Glutamatergic neuron (in vitro differentiated cells): ENCODE measurements around the gene ASB3. TPM values are rescaled to one million over a fixed set of nuclear protein-coding genes. Genes with fewer than 3 reads are reported as not detected.

Experiments used
- DNase-seq: peaks from one replicate; pipeline ENCODE4 v3.0.0; 2022
- H3K27ac Mint-ChIP-seq: one replicate; pipeline ENCODE4 v1.8.0; 2020; ENCODE audit warnings: mild to moderate bottlenecking, mixed read lengths, inconsistent platforms; ENCODE audit not compliant: unreplicated experiment
- H3K27me3 Mint-ChIP-seq: one replicate; pipeline ENCODE4 v1.8.0; 2020; ENCODE audit warnings: mild to moderate bottlenecking, moderate library complexity, mixed read lengths, inconsistent platforms; ENCODE audit not compliant: unreplicated experiment
- H3K36me3 Mint-ChIP-seq: one replicate; pipeline ENCODE4 v1.8.0; 2020; ENCODE audit warnings: mild to moderate bottlenecking, mixed read lengths, inconsistent platforms; ENCODE audit not compliant: unreplicated experiment
- H3K4me1 Mint-ChIP-seq: one replicate; pipeline ENCODE4 v1.8.0; 2020; ENCODE audit warnings: mild to moderate bottlenecking, low read depth, mixed read lengths, inconsistent platforms; ENCODE audit not compliant: unreplicated experiment
- H3K4me3 Mint-ChIP-seq: one replicate; pipeline ENCODE4 v1.8.0; 2020; ENCODE audit warnings: mild to moderate bottlenecking, mixed read lengths, inconsistent platforms; ENCODE audit not compliant: unreplicated experiment
- H3K9me3 Mint-ChIP-seq: one replicate; pipeline ENCODE4 v1.8.0; 2020; ENCODE audit warnings: mild to moderate bottlenecking, moderate library complexity, mixed read lengths, inconsistent platforms; ENCODE audit not compliant: unreplicated experiment
- total RNA-seq: library from RNA; stranded (reverse); fragmentation: NEBNext Ultra II Directional; extraction: Animal tissue kit (Norgen Biotek cat#: 25700); gene quantifications from one replicate; pipeline ENCODE4 v1.2.1, GENCODE V29; 2021; ENCODE audit not compliant: unreplicated experiment
- TF ChIP-seq, protein P1 (sequence below): fragments of 200-600 bp; sonication (generic); IDR thresholded peaks from one replicate; pipeline ENCODE4 v1.5.0; 2021; ENCODE audit not compliant: partially characterized antibody, unreplicated experiment

The ASB3 gene
- total RNA-seq, 1 donor from 2014 or later = 25.3 TPM

DNA sequence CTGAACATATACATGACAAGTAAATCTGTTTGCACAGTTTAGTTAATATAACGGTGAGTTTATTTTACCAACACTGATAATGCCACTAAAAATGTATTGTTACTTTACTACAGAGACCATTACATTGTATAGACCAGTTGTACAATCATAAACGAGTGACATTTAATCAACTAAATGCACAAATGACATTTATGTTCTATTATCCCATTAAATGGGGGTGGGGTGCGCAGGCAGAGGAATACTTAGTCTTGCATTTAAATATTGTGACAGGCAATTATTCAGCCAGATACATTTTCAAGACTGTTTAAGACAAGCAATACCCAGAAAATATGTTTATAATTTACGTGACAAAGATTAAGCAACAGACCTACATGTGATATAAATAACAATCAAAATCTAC lies 91.2 kb downstream of the ASB3 start:
- Mint-ChIP-seq H3K9me3 (no peaks in the 10 kb centered on the region), H3K4me3 (no peak overlapping the region), H3K27me3 (peaks cover 2% of the 10 kb centered on the region), H3K27ac (no peak overlapping the region), H3K36me3 (peaks cover 15% of the 10 kb centered on the region), H3K4me1 (peaks cover 4% of the 10 kb centered on the region)
- TF ChIP-seq, protein P1, sequence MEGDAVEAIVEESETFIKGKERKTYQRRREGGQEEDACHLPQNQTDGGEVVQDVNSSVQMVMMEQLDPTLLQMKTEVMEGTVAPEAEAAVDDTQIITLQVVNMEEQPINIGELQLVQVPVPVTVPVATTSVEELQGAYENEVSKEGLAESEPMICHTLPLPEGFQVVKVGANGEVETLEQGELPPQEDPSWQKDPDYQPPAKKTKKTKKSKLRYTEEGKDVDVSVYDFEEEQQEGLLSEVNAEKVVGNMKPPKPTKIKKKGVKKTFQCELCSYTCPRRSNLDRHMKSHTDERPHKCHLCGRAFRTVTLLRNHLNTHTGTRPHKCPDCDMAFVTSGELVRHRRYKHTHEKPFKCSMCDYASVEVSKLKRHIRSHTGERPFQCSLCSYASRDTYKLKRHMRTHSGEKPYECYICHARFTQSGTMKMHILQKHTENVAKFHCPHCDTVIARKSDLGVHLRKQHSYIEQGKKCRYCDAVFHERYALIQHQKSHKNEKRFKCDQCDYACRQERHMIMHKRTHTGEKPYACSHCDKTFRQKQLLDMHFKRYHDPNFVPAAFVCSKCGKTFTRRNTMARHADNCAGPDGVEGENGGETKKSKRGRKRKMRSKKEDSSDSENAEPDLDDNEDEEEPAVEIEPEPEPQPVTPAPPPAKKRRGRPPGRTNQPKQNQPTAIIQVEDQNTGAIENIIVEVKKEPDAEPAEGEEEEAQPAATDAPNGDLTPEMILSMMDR = no peak
- no peak for DNase-seq

DNA sequence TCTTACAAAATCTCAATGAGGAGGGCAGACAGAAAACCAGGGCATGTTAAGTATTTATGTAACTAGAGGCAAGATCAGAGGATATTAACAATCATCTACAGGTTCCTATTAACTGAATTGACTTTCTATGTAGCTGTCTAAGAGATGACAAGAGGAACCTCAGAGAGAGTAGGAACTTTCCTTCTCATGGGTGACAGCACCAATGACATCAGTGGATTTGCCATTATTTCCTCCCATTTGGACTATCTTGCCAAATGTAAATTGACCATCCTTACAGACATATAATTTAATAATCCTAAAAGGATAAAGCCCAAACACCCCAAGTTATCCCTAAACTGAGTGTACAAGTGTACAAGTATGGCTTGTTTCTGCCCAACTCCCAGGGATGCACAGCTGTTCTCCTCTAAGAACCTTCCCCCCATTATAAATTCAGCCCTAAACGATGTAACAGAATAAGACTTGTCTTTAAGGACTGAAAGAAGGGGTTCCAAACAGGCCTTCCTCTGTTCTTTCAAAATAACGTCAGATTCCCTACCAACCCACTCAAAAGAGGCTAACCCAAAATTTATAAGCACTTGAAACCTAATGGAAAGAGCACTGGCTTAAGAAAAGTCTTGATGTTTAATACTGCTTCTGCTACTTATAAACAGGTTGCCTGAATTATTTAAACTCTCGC lies 92.5 kb downstream of the ASB3 start:
- H3K9me3 Mint-ChIP-seq = no peaks in the 10 kb centered on the region
- no peak overlapping the region for H3K4me3 Mint-ChIP-seq
- H3K27ac Mint-ChIP-seq = no peak overlapping the region
- TF ChIP-seq, protein P1 = no peak
- no peaks in the 10 kb centered on the region for H3K27me3 Mint-ChIP-seq
- DNase-seq = no peak
- peaks cover 4% of the 10 kb centered on the region for H3K4me1 Mint-ChIP-seq
- peaks cover 10% of the 10 kb centered on the region for H3K36me3 Mint-ChIP-seq

DNA sequence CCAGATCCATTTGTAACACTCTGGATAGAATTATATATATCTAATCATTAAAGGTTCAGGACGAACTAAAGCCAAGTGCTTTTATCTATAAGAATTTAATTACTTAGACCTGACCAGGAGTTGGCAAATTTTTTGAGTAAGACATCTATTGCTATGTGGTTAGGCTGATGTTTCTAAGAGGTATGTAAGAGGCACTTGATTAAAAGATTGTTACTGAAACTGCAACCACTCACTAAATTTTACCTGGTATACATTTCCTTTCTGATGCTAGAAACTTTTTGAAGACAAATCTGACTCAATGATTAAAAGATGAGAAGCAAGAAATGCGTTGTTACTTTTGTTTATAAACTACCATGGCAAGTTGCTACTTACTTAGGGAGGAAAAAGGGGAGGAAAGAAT lies 95.9 kb downstream of the ASB3 start:
- no peaks in the 10 kb centered on the region for H3K9me3 Mint-ChIP-seq
- DNase-seq = no peak
- no peaks in the 10 kb centered on the region for H3K27me3 Mint-ChIP-seq
- H3K27ac Mint-ChIP-seq = no peak overlapping the region
- H3K4me3 Mint-ChIP-seq = no peak overlapping the region
- no peaks in the 10 kb centered on the region for H3K36me3 Mint-ChIP-seq
- H3K4me1 Mint-ChIP-seq = peaks cover 4% of the 10 kb centered on the region
- TF ChIP-seq, protein P1 = no peak

DNA sequence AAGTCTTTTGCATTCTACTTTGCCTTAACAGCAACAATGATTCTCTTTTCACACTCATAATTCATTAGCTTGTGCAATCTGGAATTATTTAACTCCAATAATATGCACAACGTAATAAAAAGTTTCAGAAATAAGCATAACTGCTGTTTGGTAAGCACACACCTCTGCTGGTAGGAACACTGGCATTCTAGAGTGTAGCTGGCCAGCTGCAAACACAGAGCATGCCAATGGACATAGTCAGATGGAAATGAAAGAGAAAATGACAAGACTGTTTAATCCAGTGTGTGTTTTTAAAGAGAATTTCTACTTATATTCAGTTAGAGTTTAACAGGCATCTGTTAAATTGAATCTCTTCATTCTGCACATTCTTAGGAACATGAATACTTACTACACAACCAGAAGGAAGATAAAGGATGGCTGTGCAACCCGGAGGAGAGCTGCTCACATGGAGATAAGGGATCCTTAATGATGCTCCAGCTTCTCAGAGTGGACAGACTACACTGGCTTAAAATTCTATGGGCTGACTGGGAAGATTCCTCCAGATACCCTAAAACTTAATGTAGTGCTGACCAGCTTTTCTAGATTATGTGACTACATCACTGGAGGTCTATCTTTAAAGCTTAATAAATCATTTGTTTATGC lies 113.8 kb downstream of the ASB3 start:
- DNase-seq = no peak
- H3K9me3 Mint-ChIP-seq = no peaks in the 10 kb centered on the region
- no peaks in the 10 kb centered on the region for H3K4me1 Mint-ChIP-seq
- peaks cover 1% of the 10 kb centered on the region for H3K36me3 Mint-ChIP-seq
- TF ChIP-seq, protein P1 = no peak
- H3K27me3 Mint-ChIP-seq = no peaks in the 10 kb centered on the region
- H3K27ac Mint-ChIP-seq = no peak overlapping the region
- H3K4me3 Mint-ChIP-seq = no peak overlapping the region

DNA sequence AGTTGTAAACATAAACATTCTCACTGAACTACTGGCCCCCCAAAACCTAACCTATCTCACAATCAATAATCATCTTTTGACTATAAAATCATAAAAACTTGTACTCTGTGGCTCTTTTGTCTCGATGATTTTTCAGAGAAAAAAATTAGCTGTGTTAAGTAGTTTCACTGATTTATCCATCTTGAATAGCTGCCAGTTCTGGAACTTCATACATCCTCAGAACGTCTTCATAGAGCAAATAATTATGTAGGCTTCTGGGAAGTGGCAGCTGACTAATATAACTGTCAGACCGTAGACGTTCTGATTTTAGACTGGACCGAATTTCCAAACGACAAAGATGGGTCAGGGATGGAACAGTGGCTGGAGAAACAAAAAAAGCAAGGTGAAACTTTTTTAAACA lies 116.4 kb downstream of the ASB3 start:
- Mint-ChIP-seq H3K27ac (no peak overlapping the region), H3K9me3 (peaks cover 4% of the 10 kb centered on the region), H3K4me3 (no peak overlapping the region), H3K36me3 (peaks cover 12% of the 10 kb centered on the region), H3K4me1 (no peaks in the 10 kb centered on the region), H3K27me3 (peaks cover 5% of the 10 kb centered on the region)
- TF ChIP-seq, protein P1 = no peak
- no peak for DNase-seq
